Adrenal gland (tissue), 5 donors: ENCODE results near the gene PFKP.

ENCODE experiments used
- CTCF ChIP-seq, 6 experiments: fragments of 450-650 bp in 4 of 6; fragments of 200-600 bp in 2 of 6; sonication (generic) in 1 of 6; IDR thresholded peaks; 1 replicate in 5 of 6; 2 replicates in 1 of 6; pipeline versions ENCODE4 v1.5.1 to v1.8.0; 2016 to 2021; ENCODE audit warnings: antibody characterized with exemption in 6 of 6, mild to moderate bottlenecking in 2 of 6, moderate library complexity in 1 of 6
- POLR2A ChIP-seq, 2 donors: fragments of 450-650 bp; IDR thresholded peaks; one replicate each; pipeline ENCODE4 v1.6.1; 2017; ENCODE audit warnings: antibody characterized with exemption in 2 of 2, mild to moderate bottlenecking in 2 of 2, moderate library complexity in 1 of 2
- donor health status: DM: no; HTN: no; CAD: no.

- TF ChIP-seq CTCF (IDR thresholded peaks at IDR 0.05) (no peak), POLR2A (IDR thresholded peaks at IDR 0.05) (no peak)
These were observed 111.8 kb downstream of the PFKP start for GRCh38 chr10:3179174-3179573.
